GM18520 (cell line): ENCODE data around the gene NCAPD3.
"Not testable (repeated sequence)": the region's sequence is repeated elsewhere in the genome, so short reads cannot be mapped to it uniquely, and the experiment has no call there.

Experiments used
- ATAC-seq: cut with Tn5 transposase; IDR thresholded peaks from one replicate; pipeline ENCODE4 v1.9.1; 2021; ENCODE audit not compliant: unreplicated experiment

Gene NCAPD3

DNA sequence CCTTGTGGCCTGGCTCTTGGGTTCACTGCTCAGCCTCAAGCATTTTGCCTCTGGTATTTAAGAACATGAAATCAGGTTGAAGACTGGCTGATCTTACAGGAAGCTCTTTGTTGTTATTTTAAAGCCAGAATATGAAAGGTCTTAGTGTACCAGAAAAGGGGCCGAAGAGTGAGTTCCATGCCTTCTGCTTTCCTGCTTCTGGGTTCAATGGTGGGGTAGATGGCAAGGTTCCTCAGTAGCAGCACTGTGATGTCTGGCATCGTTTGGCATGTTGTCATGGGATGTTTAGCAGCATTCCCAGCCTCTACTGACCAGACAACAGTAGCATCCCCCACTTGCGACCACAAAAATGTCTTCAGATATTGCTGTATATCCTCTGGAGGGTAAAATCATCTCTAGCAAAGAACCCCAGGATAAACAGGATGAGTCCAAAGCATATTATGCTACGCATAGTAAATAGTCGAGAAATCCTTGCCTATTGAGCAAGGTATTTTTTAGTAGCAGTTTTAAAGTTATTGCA lies 3.1 kb upstream of the NCAPD3 start:
- ATAC-seq = no peak

DNA sequence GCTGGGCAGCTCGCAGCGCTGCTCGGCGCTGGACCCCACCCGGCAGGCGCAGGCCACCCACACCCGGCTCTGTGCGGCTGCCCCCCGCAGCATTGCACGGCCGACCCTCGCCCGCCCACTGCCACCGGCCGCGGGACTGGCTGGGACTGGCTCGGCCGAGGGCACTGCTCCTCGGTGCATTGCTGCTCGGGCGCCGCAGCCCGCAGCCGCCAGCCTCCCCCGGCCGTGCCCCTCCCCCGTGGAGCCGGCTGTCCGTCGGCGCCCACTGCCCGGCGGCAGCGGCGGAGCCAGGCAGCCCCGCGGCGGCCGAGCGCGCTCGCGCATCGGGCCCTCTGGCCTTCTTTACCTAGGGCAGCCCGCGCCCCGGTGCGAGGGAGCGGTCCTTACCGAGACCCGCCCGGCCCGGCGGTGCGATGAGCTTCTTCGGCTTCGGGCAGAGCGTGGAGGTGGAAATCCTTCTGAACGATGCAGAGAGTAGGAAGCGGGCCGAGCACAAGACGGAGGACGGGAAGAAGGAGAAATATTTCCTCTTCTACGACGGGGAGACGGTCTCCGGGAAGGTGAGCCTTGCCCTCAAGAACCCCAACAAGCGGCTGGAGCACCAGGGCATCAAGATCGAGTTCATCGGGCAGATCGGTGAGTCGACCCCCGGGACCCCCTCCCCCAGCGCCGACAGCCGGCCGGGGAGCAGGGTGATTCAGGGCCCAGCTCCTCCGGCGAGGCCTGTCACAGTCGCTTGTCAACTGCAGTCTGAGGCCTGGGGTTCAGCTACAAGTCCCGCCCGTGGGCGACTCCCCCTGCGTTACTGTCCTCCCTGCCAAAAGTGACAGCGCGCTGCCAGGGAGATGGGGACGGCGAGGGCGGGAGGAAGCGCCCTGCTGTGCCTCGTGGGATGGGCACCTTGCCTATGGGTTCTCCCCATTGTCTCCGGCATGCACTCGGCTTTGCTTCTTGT lies 1.2 kb upstream of the NCAPD3 start:
- ATAC-seq = no peak

DNA sequence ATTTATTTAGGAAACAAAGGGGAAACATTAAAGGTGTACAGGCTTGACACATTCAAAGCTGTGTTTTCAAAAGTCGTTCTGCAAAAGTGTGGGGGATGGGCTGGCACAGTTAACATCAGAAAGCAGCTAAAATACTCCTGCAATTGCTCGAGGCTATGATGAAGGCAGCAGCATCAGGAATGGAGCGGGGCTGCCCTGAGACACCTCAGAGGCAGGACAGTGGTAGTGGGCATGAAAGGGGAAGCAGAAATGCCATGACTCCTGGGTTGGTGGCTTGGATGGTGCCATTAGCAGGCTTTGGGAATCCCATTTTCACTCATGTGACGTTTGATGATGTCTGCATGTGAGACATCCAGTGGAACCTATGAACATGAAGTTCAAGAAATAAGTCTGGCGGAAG lies 646 bp downstream of the NCAPD3 start:
- ATAC-seq = no peak

DNA sequence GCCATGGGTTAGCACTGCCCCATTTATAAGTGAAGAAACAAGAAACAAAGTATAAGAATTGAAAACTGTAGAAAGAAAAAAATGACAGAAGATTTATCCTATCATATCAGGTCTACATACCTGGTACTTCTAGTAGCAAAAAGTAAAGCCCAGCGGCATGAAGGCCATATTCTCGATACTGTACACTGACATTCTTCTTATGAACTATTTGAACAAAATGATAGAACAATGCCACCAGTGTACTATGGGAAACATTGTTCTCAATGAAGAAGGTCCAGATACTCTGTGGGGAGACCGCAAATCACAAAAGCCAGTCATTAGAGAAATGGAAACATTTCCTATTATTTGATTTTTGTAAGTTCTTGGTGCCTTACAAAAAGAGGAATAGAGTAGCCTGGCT lies 7.0 kb downstream of the NCAPD3 start:
- ATAC-seq = no peak

DNA sequence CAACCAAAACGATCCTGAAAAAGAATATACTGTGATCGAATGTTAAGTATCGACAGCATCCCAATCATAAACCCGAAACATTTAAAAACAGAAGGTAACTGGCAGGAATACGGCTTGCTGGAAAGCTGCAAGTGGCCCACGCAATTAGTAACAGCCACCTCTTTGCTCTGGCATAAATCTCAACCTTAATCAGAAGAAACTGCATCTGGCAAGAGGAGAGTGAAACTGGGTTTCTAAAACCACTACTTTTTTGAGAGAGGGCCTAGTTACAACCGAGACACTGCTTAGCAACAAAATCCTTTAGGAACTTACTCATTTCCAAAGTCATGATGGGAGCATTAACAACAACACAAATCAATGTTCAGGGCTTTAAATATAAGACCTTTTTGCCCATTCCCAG lies 7.9 kb downstream of the NCAPD3 start:
- ATAC-seq = no peak

DNA sequence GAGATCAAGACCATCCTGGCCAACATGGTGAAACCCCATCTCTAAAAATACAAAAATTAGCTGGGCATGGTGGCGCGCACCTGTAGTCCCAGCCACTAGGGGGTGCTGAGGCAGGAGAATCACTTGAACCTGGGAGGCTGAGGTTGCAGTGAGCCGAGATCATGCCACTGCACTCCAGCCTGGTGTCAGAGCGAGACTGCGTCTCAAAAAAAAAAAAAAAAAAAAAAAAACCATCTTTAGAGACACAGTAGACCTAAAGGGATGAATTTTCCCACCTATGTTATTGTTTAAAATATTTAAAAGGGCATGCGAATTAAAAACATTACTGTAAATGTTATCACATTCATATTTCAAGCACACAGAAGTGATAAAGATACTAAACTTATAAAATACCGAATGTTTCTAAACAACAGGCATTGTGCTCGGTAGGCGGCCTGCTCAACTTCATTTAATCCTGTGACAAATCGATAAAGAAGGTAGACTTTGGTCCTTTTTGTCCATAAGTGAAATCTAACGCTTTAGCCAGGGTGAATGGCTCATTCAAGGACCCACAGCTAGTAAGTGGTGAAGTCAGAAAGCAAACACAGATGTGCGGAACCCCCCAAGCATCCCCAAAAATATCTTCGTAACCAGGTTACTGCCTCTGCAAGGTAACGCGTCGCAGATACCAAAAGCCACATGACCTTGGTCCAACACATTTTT lies 16.1 kb downstream of the NCAPD3 start:
- ATAC-seq = no peak

DNA sequence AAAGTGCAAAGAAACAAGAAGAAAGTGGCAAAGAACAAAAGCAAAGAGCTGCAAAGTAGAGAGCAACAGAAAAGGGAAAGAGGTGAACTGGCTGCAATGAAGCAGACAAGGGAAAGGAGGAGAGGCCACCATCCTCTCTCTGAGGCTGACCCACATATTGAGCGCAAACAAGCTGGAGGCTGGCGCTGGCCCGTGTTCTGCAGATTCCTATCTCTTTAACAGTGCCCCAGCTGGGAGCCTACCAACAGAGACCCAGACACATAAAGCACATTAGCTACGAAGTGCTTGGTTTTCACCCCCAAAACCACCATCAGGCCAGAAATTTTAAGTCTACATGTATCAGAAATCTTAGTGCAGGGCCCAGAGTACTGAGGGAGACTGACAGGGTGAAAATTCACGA lies 17.6 kb downstream of the NCAPD3 start:
- ATAC-seq = no peak

DNA sequence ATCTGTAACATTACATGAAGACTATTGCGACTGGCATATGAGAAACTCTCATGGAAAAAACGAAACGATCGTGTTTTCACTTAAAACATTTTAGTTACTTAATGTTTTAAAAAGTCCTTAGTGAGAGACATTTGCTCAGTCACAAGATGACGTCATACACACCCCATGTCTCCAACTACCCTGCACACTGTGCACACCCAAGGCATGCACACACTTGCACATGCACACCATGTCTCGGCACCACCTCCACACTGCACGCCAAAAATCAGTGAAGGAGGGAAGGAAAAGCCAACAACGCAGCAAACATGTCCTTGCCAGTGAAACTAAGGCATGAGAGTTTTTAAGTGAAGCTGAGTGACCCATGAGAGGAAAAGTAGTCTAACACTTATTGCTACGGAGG lies 18.0 kb downstream of the NCAPD3 start:
- no peak for ATAC-seq

DNA sequence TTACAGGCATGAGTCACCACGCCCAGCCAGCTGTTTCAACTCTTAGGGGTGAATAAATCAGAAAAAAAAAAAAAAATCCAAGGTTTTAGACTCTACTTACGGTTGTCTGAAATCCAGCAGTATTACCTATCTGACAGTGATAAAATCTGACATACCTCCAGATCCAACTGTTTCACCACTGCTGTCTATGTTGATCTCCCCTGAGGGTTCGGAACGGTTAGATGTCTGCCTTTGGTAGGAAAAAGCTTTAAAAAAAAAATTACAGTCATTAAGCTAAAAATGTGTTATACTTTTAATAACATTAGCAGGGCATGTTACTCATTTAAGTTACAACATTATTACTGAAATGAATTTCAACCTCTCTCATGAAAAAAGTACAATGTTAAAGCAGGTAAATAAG lies 21.1 kb downstream of the NCAPD3 start:
- ATAC-seq = no peak

DNA sequence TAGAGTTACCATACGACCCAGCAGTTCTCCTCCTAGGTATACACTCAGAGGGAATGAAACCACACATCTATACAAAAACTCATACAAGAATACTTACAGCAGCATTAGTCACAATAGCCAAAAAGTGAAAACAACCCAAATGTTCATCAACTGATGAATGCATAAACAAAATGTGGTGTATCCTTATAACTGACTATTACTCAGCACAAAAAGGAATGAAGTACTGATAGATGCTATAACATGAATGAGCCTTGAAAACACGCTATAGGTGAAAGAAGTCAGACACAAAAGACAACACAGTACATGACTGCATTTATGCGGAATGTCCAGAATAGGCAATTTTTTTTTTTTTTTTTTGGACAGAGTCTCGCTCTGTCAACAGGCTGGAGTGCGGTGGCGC lies 23.1 kb downstream of the NCAPD3 start:
- ATAC-seq = no peak

DNA sequence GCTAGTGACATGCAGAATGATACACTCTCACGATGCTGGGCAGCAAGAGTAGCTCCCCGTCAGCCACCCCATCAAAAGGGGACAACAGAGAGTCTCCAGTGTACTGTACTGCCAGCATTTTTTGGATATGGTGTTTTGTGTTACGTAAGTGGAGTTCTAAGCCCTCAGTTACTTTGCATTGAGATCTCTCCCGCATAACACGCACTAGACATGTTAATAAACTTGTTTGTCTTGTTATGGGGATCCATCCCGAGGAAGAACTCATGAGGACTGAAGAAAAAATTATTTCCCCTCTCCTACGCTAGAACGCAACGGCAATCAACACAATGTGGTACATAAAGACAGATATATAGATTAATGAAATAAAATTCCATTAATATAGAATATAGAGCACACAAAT lies 24.2 kb downstream of the NCAPD3 start:
- no peak for ATAC-seq

DNA sequence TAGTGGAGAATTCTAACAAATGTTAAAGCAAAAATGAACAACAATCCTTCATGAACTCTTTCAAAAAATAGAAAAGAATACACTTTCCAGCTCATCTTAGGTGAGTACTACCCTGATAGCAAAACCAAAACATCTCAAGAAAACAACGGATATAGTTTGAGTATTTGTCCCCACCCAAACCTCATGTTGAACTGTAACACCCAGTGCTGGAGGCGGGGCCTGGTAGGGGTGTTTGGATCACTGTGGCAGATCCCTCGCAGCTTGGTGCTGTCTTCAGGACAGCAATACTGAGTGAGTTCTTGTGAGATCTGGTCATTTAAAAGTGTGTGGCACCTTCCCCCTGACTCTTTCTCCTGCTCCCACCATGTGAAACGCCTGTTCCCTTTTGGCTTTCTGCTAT lies 27.0 kb downstream of the NCAPD3 start:
- no peak for ATAC-seq

DNA sequence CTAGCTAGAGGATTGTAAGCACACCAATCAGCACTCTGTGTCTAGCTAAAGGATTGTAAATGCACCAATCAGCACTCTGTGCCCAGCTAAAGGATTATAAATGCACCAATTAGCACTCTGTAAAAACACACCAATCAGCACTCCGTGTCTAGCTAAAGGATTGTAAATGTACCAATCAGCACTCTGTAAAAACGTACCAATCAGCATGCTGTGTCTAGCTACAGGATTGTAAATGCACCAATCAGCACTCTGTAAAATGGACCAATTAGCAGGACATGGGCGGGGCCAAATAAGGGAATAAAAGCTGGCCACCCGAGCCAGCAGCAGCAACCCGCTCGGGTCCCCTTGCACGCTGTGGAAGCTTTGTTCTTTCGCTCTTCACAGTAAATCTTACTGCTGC lies 35.7 kb downstream of the NCAPD3 start:
- not testable (repeated sequence) for ATAC-seq

DNA sequence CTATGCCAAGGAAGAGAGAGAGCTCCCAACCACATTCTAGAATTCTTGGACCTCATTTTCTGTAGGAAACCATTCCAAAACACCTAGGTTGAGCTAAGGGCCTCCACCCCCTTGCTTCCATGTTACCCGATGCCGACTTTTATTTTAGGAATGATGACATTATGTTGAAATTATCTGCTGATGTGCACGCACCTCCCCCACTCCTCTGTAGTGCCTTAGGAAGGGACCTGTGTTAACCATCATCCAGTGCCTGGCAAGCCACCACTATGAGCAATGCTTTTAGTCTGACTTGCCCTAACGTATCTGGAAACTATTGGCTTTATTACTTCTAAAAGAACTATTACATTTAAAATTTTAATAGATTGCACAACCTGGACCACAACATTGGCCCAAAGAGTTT lies 42.1 kb downstream of the NCAPD3 start:
- ATAC-seq = no peak

DNA sequence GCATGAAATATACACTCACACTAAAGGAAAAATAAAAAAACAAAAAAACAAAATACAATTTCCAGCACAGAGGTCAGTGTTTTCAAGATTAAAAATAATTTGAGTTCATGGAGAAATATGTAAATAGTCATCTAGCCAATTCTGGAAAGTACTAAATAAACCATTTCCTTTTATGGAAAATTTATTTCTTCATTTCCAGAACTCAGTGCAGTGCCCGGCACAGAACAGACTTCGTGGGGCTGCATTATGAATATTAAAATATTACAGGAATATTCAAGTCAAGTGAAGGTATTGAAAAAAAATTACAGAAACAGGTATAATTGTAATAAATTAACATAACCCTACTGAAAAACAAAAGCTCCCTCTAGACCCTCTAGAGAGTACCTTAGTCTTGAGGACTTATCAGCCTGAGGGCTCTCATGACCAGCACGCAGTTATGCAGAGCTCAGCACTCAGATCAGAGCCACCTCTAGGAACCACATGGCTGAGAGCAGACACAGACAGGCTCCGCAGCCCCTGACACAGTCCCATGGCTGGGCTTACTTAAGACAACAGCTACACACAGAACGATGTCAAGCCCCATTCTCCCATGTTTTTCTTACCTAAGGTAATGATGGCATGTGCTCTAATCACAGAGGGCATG lies 45.6 kb downstream of the NCAPD3 start:
- ATAC-seq = no peak

DNA sequence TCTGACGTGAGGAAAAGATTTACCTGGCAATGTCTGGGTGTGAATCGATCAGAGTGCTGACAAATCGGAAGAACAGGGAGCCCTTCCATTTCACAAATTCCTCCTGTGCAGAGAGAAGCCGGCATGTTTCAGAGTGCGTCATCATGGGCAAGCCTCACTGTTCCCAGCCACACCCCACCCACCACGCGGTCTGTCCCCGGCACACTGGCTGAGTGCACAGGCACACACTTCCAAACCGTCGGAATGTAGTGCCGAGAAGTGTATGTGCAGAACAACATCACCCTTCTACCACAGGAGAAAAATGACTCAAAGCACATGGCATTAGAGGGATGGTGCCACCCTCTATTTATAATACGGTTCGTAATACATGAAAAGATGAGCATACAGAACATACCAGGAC lies 47.5 kb downstream of the NCAPD3 start:
- no peak for ATAC-seq

DNA sequence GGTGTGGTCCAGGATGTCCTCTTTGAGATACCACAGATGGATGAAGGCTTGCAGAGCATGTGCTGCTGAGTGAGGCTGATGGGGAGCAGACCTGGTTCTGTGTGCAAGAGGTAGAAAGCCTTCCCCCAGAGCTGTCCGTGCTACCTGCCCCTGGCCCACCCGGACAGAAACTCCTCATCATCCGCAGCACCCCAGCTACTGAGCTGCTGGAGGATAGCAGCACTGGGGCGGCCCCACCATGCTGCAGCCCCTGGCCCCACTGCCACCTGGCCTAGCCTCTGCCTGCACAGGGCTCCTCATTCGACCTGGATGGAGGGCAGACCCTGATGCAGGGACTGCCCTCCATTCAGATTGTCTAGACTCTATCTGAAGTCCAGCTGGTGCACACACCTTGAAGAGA lies 50.5 kb downstream of the NCAPD3 start:
- no peak for ATAC-seq

DNA sequence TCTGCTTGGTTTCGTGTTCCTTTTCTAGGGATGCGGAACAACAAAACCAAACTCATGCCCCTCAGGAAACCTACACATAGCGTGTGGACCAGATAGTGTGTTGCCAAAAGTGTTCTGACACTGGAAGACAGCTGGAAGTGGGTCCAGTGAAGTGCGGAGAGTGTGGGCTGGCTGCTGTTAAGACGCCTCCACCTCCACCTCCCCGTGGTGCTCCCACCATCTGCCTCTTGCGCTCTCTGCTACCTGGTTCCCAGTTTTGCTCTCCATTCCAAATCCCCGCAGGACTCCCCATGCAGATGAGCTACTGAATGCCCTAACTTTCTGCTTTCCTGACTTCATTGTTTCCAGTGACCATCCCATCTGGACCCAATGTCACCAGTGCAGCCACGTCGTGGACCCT lies 51.8 kb downstream of the NCAPD3 start:
- ATAC-seq = no peak

DNA sequence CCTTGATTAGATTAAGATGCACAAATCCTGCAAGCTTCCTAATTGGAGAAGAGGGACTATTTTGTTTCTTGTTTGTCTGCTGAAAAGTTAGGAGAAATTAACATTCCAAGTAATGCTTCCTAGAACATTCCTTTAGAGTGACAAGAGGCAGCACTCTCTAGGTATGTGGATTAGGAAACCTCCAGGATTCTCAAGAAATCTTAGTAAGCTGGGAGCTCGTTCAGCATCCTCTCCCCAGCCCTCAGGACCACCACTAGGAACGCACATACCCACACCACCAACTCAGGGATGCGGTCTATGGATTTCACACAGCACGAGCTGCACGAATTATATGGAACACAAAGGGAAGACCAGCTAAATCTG lies 52.9 kb downstream of the NCAPD3 start:
- ATAC-seq = no peak

DNA sequence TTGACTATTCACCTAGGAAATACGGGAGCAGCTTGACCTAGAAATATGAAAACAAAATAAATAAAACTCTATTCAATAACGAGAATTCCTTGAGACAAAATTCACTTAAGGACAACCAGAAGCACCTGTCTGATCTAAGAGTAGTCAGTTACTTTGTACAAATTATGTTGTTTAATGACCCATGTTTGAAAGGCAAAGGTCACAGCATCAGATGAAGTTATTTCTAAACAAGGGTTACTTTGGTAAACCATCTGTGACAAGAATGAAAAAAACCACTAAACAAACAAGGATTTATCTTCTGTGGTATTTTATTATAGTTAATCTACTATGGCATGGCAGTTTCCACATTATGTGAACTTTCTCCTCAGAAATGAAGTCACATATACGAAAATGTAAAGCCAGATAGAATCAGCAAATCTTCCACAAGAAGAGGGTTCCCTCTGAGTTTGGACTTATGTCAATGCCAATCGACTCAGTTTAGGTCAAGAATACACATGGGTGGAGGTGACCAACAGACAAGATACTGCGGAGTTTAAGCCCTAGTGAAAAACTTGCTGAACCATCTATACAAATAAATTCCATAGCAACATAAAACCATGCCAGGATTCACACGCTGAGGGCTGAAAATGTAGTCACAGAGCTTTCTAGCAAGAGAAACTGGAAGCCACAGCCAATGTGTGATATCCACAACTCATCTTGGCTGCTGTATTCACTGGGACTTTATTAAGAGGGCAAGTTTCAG lies 53.4 kb downstream of the NCAPD3 start:
- no peak for ATAC-seq
